Heart right ventricle (tissue), 16 donors: ENCODE measurements around the gene VPS18. TPM values are rescaled to one million over a fixed set of nuclear protein-coding genes. Genes with fewer than 3 reads are reported as not detected.
A peak's percentile ranks its signal among the peaks of the same experiment; 100 is the strongest.

Source experiments
- ATAC-seq, 8 donors: fragments of 200-7000 bp; cut with Tn5 transposase; one replicate each; pipeline ENCODE4 v1.9.1; 2020; ENCODE audit warnings: mild to moderate bottlenecking in 8 of 8, moderate library complexity in 8 of 8, moderate number of reproducible peaks in 1 of 8
- DNase-seq, 2 donors: peaks; one replicate each; pipeline ENCODE4 v3.0.0-alpha.2; 2020
- H3K27ac ChIP-seq, 10 donors: fragments of 200-600 bp; sonication (generic) in 2 of 10; one replicate each; pipeline versions ENCODE4 v1.5.0 to v1.8.0; 2020 to 2022; ENCODE audit warnings: mild to moderate bottlenecking in 3 of 10
- H3K27me3 ChIP-seq, 7 donors: fragments of 200-600 bp; one replicate each; pipeline ENCODE4 v1.8.0; 2021 to 2022; ENCODE audit warnings: mild to moderate bottlenecking in 2 of 7
- H3K36me3 ChIP-seq, 9 donors: fragments of 200-600 bp; sonication (generic) in 1 of 9; one replicate each; pipeline versions ENCODE4 v1.5.0 to v1.8.0; 2020 to 2022; ENCODE audit warnings: mild to moderate bottlenecking in 2 of 9
- H3K4me1 ChIP-seq, 9 donors: fragments of 200-600 bp; sonication (generic) in 1 of 9; one replicate each; pipeline versions ENCODE4 v1.5.0 to v1.8.0; 2020 to 2022; ENCODE audit warnings: mild to moderate bottlenecking in 4 of 9
- H3K4me3 ChIP-seq, 10 donors: fragments of 200-600 bp; sonication (generic) in 2 of 10; one replicate each; pipeline versions ENCODE4 v1.5.0 to v1.8.0; 2020 to 2022; ENCODE audit warnings: mild to moderate bottlenecking in 7 of 10, moderate library complexity in 2 of 10
- H3K9me3 ChIP-seq, 11 donors: fragments of 200-600 bp in 10 of 11; sonication (generic) in 2 of 11; one replicate each; pipeline versions ENCODE4 v1.5.0 to v1.8.0; 2013 to 2022; ENCODE audit warnings: mild to moderate bottlenecking in 2 of 11, control low read depth in 1 of 11, moderate library complexity in 1 of 11
- CTCF ChIP-seq, 9 donors: fragments of 200-600 bp; sonication (generic) in 2 of 9; IDR thresholded peaks; one replicate each; pipeline versions ENCODE4 v1.5.0 to v1.8.0; 2021 to 2022; ENCODE audit warnings: antibody characterized with exemption in 9 of 9, mild to moderate bottlenecking in 5 of 9, moderate library complexity in 1 of 9
- WGBS, 2 donors: extraction: QIAGEN DNeasy Blood & Tissue Kit; methylation state at CpG; one replicate each; pipeline ENCODE4 v1.1.7; 2013; ENCODE audit warnings: inconsistent platforms in 1 of 2; 5-methylcytosine and 5-hydroxymethylcytosine counted together
- intact Hi-C, 10 donors: fragments of 100-400 bp; cut with DNase I; formaldehyde crosslinking; loops; one replicate each; pipeline versions ENCODE4 v1.11.1 to v1.14.2; 2022
- polyA plus RNA-seq, 2 donors: library from polyadenylated mRNA; stranded (reverse); fragments of 200-250 nt; gene quantifications; one replicate each; pipeline ENCODE4 v1.2.3, GENCODE V29; 2013
- total RNA-seq, 10 donors: library from RNA; stranded (reverse); fragmentation: NEBNext Ultra II Directional in 3 of 10; extraction: Animal tissue kit (Norgen Biotek cat#: 25700) in 3 of 10; gene quantifications; one replicate each; pipeline versions ENCODE4 v1.2.1 to v1.2.4, GENCODE V29; 2021 to 2023
- donor health status: Arrhythmogenic right ventricular cardiomyopathy.
- donor health status: ischemic (EF 13 %, LVEDD 7.1; RV severe dilation, severe dysfunction).
- donor health status: healthy with polysubstance abuse.
- donor health status: DM: no; HTN: yes; CAD: no.
- donor health status: DM: no; HTN: no; CAD: no.
- donor health status: ischemic (EF 25% LVEDD 6.9; RV normal size, moderate dysfunction).
- donor health status: ischemic (EF 25% LVEDD 5.7; RV mildly dilated, moderate dysfunction).
- donor health status: healthy.
- donor health status: DM: yes; HTN: yes; CAD: no.
- donor health status: Ischemic cardiomyopathy.
- donor health status: ischemic (EF 35%, LVEDD 5.7; RV mildly dilated, moderate dysfunction).
- donor health status: nonischemic (EF 11% LVEDD 7.7; RV severe dilation, severe dysfunction).
- donor health status: DM: yes; HTN: yes; CAD: no.
- donor health status: PGD.
- donor health status: ischemic (EF 29% LVEDD 5.4; RV normal size, mild dysfunction).
- donor health status: nonischemic (EF 23%, LVEDD 6.1; RV moderate dilation, normal function).

VPS18 gene
- total and polyA plus RNA-seq, 12 donors: 10.5 to 25.0 (median 20.5) TPM

GRCh38 chr15:40952301-40952900 lies 58.2 kb downstream of the VPS18 start:
- Histone ChIP-seq H3K36me3 (no peaks in the 10 kb centered on the region), H3K4me3 (peak overlapping the region; percentile 54 to 90 (median 74)), H3K27ac (peak overlapping the region in 9 of 10 donors; percentile 36 to 85 (median 65)), H3K4me1 (peaks cover 4 to 56% (median 20%) of the 10 kb centered on the region in 9 donors), H3K27me3 (no peaks in the 10 kb centered on the region), H3K9me3 (no peaks in the 10 kb centered on the region)
- DNase-seq: no peak
- peak in 1 of 8 donors; percentile 9 for ATAC-seq
- TF ChIP-seq CTCF (IDR thresholded peaks at IDR 0.05): no peak
- intact Hi-C loops: no loop called here
- WGBS, 2 donors: 50 to 56% methylated on average over 23 of the region's 23 CpGs

DNA sequence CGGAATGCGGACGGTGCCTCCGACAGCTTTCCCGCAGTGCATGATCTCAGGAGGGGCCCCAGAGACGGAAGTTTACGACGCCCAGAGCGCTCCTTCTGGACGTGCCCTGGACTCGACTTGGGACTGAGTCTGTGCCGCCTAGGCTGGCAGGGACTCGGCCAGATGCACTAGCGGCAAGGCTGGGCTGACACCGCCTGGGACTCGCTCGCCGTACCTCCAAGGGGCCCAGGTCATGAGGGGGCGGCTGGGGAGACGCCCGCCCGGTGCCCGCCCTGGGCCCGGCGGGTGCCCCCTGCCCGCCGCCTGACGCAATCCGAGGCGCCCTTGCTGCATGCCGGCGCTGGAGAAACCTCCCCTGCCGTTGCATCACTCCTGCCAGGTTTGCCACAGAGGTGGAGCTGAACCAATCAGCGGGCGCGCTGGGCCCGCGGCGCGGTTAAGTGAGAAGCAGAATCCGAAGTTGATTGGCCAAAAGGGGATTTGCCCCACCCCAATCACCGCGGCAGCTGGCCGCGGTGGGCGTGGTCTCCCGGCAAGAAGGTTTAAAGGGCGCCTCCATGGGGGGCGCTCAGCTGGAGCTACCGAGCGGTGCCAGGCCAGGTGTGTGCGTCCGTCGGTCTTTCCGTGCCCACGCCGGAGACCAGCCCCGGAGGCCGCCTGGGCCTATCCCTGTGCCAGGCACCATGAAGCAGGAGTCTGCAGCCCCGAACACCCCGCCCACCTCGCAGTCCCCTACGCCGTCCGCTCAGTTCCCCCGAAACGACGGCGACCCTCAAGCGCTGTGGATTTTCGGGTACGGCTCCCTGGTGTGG lies 58.9 kb downstream of the VPS18 start, which contains the start of gene CHAC1:
Gene CHAC1, plus strand, starts transcription at position 571 of the 812 bp plus-strand sequence. Its CDS starts 113 bp downstream, at position 684.
- H3K4me1 ChIP-seq: peaks cover 4 to 62% (median 22%) of the 10 kb centered on the region in 9 donors
- intact Hi-C loops: no loop called here
- no peaks in the 10 kb centered on the region for H3K9me3 ChIP-seq

More for the DNA sequence above, 58.9 kb downstream of the VPS18 start, which contains the start of gene CHAC1:
- H3K4me3 ChIP-seq: peak within 1 kb of the TSS; percentile 54 to 90 (median 74)
- WGBS, 2 donors: 1% methylated on average over 66 to 72 of the region's 72 CpGs
- ATAC-seq (peak; percentile 87 to 94 (median 90)), DNase-seq (peak; percentile 92 to 93)
- TF ChIP-seq CTCF (IDR thresholded peaks at IDR 0.05): peak in 2 of 9 donors; percentile 15 to 19
- H3K27me3 ChIP-seq: no peaks in the 10 kb centered on the region
- H3K36me3 ChIP-seq: no peaks in the 10 kb centered on the region
- H3K27ac ChIP-seq: peak within 1 kb of the TSS in 9 of 10 donors; percentile 36 to 85 (median 65)

Other genes with a start within 250 kb of the VPS18 start
- gene RAD51, start 199.3 kb upstream of the VPS18 start, total RNA-seq: 1 to 10 TPM in 2 of 10 donors, under 1 TPM in 8; 0.30 to 3.6 (median 0.76) TPM
- gene RAD51, start 199.3 kb upstream of the VPS18 start, polyA plus RNA-seq: under 1 TPM in 1 of 2 donors, not detected in 1; 0.43 TPM
- gene RMDN3, start 139.2 kb upstream of the VPS18 start, total RNA-seq: 10 to 100 TPM; 12.2 to 20.9 (median 17.6) TPM
- gene RMDN3, start 139.2 kb upstream of the VPS18 start, polyA plus RNA-seq: 10 to 100 TPM; 16.2 to 21.7 TPM
- 1 to 10 TPM; 2.2 to 9.1 (median 3.7) TPM for gene GCHFR, start 130.4 kb upstream of the VPS18 start, total RNA-seq
- gene GCHFR, start 130.4 kb upstream of the VPS18 start, polyA plus RNA-seq: 10 to 100 TPM in 1 of 2 donors, 1 to 10 TPM in 1; 5.8 to 10.8 TPM
- gene C15orf62, start 124.5 kb upstream of the VPS18 start, total RNA-seq: under 1 TPM in 3 of 10 donors, not detected in 7; 0.10 to 0.32 (median 0.31) TPM
- gene C15orf62, start 124.5 kb upstream of the VPS18 start, polyA plus RNA-seq: under 1 TPM; 0.12 to 0.15 TPM
- 10 to 100 TPM; 14.2 to 29.2 (median 18.2) TPM for gene ZFYVE19, start 87.4 kb upstream of the VPS18 start, total RNA-seq
- gene ZFYVE19, start 87.4 kb upstream of the VPS18 start, polyA plus RNA-seq: 10 to 100 TPM; 11.9 to 18.1 TPM
- 10 to 100 TPM in 9 of 10 donors, 1 to 10 TPM in 1; 9.9 to 17.7 (median 14.7) TPM for gene DNAJC17, start 87.0 kb upstream of the VPS18 start, total RNA-seq
- 10 to 100 TPM; 34.5 to 62.1 TPM for gene DNAJC17, start 87.0 kb upstream of the VPS18 start, polyA plus RNA-seq
- not detected for gene PPP1R14D, start 65.7 kb upstream of the VPS18 start, total RNA-seq
- not detected for gene PPP1R14D, start 65.7 kb upstream of the VPS18 start, polyA plus RNA-seq
- 1 to 10 TPM in 2 of 10 donors, under 1 TPM in 7, not detected in 1; 0.17 to 1.9 (median 0.47) TPM for gene SPINT1, start 50.4 kb upstream of the VPS18 start, total RNA-seq
- under 1 TPM; 0.22 to 0.43 TPM for gene SPINT1, start 50.4 kb upstream of the VPS18 start, polyA plus RNA-seq
- gene RHOV, start 20.2 kb upstream of the VPS18 start, total RNA-seq: not detected
- gene RHOV, start 20.2 kb upstream of the VPS18 start, polyA plus RNA-seq: under 1 TPM in 1 of 2 donors, not detected in 1; 0.03 TPM
- 10 to 100 TPM in 8 of 10 donors, 1 to 10 TPM in 2; 6.5 to 24.8 (median 16.6) TPM for gene DLL4, start 34.9 kb downstream of the VPS18 start, total RNA-seq
- gene DLL4, start 34.9 kb downstream of the VPS18 start, polyA plus RNA-seq: 10 to 100 TPM in 1 of 2 donors, 1 to 10 TPM in 1; 8.7 to 10.2 TPM
- 1 to 10 TPM in 7 of 10 donors, under 1 TPM in 3; 0.31 to 4.8 (median 1.7) TPM for gene CHAC1, start 59.0 kb downstream of the VPS18 start, total RNA-seq
- gene CHAC1, start 59.0 kb downstream of the VPS18 start, polyA plus RNA-seq: 1 to 10 TPM; 1.7 to 7.6 TPM
- 10 to 100 TPM; 10.0 to 14.8 (median 12.2) TPM for gene INO80, start 221.8 kb downstream of the VPS18 start, total RNA-seq
- 1 to 10 TPM; 4.8 to 7.7 TPM for gene INO80, start 221.8 kb downstream of the VPS18 start, polyA plus RNA-seq